WTC11 (cell line): ENCODE data around the gene KCTD3. TPM values are rescaled to one million over a fixed set of nuclear protein-coding genes. Genes with fewer than 3 reads are reported as not detected.

ENCODE experiments used
- ATAC-seq: fragments of 200-7000 bp; cut with Tn5 transposase; 2 replicates; pipeline ENCODE4 v1.10.0; 2021; ENCODE audit warnings: mild to moderate bottlenecking, moderate library complexity
- CTCF ChIA-PET: fragments of 300-600 bp; sonication (Branson Sonifier 250); formaldehyde crosslinking; loops from one replicate; lab custom pipeline; 2021; ENCODE audit warnings: antibody characterized with exemption; lab: Charles Lee
- POLR2A ChIA-PET: fragments of 350-600 bp; sonication (Branson Sonifier 250); formaldehyde crosslinking; loops from one replicate; lab custom pipeline; 2021; ENCODE audit warnings: antibody characterized with exemption; lab: Charles Lee
- DNase-seq: peaks from one replicate; pipeline ENCODE4 v3.0.0; 2021; ENCODE audit warnings: low spot score
- H3K27ac Mint-ChIP-seq: 2 replicates; pipeline ENCODE4 v1.8.0; 2021; ENCODE audit warnings: mixed read lengths
- H3K27me3 Mint-ChIP-seq: 2 replicates; pipeline ENCODE4 v1.8.0; 2021; ENCODE audit warnings: low read depth, mild to moderate bottlenecking, moderate library complexity, mixed read lengths
- H3K36me3 Mint-ChIP-seq: 2 replicates; pipeline ENCODE4 v1.8.0; 2021; ENCODE audit warnings: mixed read lengths
- H3K4me1 Mint-ChIP-seq: 2 replicates; pipeline ENCODE4 v1.8.0; 2022; ENCODE audit warnings: mixed read lengths
- H3K4me3 Mint-ChIP-seq: 2 replicates; pipeline ENCODE4 v1.8.0; 2021; ENCODE audit warnings: mild to moderate bottlenecking, moderate library complexity, mixed read lengths
- H3K9me3 Mint-ChIP-seq: 2 replicates; pipeline ENCODE4 v1.8.0; 2021; ENCODE audit warnings: mixed read lengths
- CBFB ChIP-seq: sonication (generic); formaldehyde crosslinking; IDR thresholded peaks from 2 replicates; pipeline ENCODE4 v1.8.1; 2022; ENCODE audit warnings: mild to moderate bottlenecking, low read depth, missing genetic modification reagents
- FOXK1 ChIP-seq: sonication (generic); formaldehyde crosslinking; IDR thresholded peaks from 2 replicates; pipeline ENCODE4 v1.8.0; 2022; ENCODE audit warnings: mild to moderate bottlenecking, moderate library complexity, missing genetic modification reagents
- GABPB1 ChIP-seq: sonication (generic); formaldehyde crosslinking; IDR thresholded peaks from 2 replicates; pipeline ENCODE4 v1.8.1; 2023; ENCODE audit warnings: mild to moderate bottlenecking, missing genetic modification reagents
- JAZF1 ChIP-seq: fragments of 250-450 bp; sonication (Bioruptor Pico); IDR thresholded peaks from 2 replicates; pipeline ENCODE4 v1.9.0; 2021; ENCODE audit warnings: moderate library complexity, mild to moderate bottlenecking, inconsistent platforms
- JUN ChIP-seq: sonication (generic); formaldehyde crosslinking; IDR thresholded peaks from 2 replicates; pipeline ENCODE4 v1.8.0; 2023; ENCODE audit warnings: mild to moderate bottlenecking, missing genetic modification reagents
- KAT7 ChIP-seq: sonication (generic); formaldehyde crosslinking; IDR thresholded peaks from 2 replicates; pipeline ENCODE4 v1.8.1; 2023; ENCODE audit warnings: missing genetic modification reagents, mild to moderate bottlenecking, borderline replicate concordance
- MXD4 ChIP-seq: fragments of 250-450 bp; sonication (Bioruptor Pico); IDR thresholded peaks from 2 replicates; pipeline ENCODE4 v1.8.0; 2021; ENCODE audit warnings: mild to moderate bottlenecking, moderate library complexity, borderline replicate concordance
- NFATC4 ChIP-seq: fragments of 250-450 bp; sonication (Bioruptor Pico); IDR thresholded peaks from 2 replicates; pipeline ENCODE4 v1.9.0; 2021; ENCODE audit warnings: mild to moderate bottlenecking
- OVOL2 ChIP-seq: fragments of 250-450 bp; sonication (Bioruptor Pico); IDR thresholded peaks from 2 replicates; pipeline ENCODE4 v1.9.0; 2021; ENCODE audit warnings: mild to moderate bottlenecking, borderline replicate concordance
- SMAD4 ChIP-seq: sonication (generic); formaldehyde crosslinking; IDR thresholded peaks from 2 replicates; pipeline ENCODE4 v1.8.0; 2022; ENCODE audit warnings: mild to moderate bottlenecking, missing genetic modification reagents
- TEAD1 ChIP-seq: sonication (generic); formaldehyde crosslinking; IDR thresholded peaks from 2 replicates; pipeline ENCODE4 v1.8.0; 2022; ENCODE audit warnings: mild to moderate bottlenecking, missing genetic modification reagents
- total RNA-seq: library from RNA; stranded (reverse); gene quantifications from 3 replicates; pipeline ENCODE4 v1.2.3, GENCODE V29; 2021
- TF ChIP-seq, protein P1 (sequence below): sonication (generic); formaldehyde crosslinking; IDR thresholded peaks from 2 replicates; pipeline ENCODE4 v1.8.1; 2023; ENCODE audit warnings: mild to moderate bottlenecking, missing genetic modification reagents
- TF ChIP-seq, protein P2 (sequence below): sonication (generic); formaldehyde crosslinking; conservative IDR thresholded peaks from 2 replicates; pipeline ENCODE4 v1.8.1; 2022; ENCODE audit warnings: mild to moderate bottlenecking, missing genetic modification reagents
- TF ChIP-seq, protein P3 (sequence below): sonication (generic); formaldehyde crosslinking; IDR thresholded peaks from 2 replicates; pipeline ENCODE4 v1.8.1; 2022; ENCODE audit warnings: low read depth, missing genetic modification reagents, borderline replicate concordance
- TF ChIP-seq, protein P4 (sequence below): sonication (generic); formaldehyde crosslinking; IDR thresholded peaks from 2 replicates; pipeline ENCODE4 v1.8.0; 2023; ENCODE audit warnings: missing genetic modification reagents, mild to moderate bottlenecking, borderline replicate concordance
- TF ChIP-seq, protein P5 (sequence below): sonication (generic); formaldehyde crosslinking; IDR thresholded peaks from 2 replicates; pipeline ENCODE4 v1.8.1; 2023; ENCODE audit warnings: mild to moderate bottlenecking, missing genetic modification reagents, borderline replicate concordance

The KCTD3 gene
- total RNA-seq, 1 experiment from 2014 or later, result 55.6 TPM

DNA sequence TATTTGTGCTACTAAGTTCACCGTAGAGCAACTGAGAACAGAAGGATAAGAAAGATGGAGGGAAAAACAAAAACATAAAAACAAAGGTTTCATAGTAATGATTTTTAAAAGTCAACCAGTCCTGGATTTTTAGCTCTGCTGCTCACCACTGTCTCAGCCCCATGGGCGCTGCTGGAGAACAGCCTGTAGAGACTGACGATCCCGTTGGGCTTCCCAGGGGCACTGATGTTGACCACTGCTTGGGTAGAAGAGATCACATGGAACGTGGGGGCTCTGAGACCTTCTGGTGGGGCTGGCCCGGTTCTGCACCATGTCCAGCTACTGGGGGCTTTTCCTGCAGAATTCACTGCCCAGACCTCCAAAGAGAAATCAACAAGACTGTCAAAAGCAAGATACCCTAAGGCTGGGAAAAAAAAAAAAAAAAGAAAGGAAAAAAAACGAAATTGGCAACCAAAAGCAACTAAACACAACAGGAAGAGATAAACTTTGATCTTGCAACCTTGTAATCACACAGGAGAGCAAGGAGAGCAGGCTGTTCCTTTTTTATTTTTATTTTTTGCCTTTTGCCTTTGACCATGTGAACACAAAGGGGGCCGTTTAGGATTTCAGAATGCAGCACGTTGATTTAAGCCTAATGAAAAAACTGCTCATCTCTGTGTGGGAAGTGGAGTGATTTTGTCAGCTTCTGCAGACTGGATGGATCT, 83.5 kb downstream of the KCTD3 start (continued):
- TF ChIP-seq, protein P1, sequence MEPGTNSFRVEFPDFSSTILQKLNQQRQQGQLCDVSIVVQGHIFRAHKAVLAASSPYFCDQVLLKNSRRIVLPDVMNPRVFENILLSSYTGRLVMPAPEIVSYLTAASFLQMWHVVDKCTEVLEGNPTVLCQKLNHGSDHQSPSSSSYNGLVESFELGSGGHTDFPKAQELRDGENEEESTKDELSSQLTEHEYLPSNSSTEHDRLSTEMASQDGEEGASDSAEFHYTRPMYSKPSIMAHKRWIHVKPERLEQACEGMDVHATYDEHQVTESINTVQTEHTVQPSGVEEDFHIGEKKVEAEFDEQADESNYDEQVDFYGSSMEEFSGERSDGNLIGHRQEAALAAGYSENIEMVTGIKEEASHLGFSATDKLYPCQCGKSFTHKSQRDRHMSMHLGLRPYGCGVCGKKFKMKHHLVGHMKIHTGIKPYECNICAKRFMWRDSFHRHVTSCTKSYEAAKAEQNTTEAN (CRISPR knock-in tag), result no peak
- no peak for TF ChIP-seq KAT7 (CRISPR knock-in tag)

DNA sequence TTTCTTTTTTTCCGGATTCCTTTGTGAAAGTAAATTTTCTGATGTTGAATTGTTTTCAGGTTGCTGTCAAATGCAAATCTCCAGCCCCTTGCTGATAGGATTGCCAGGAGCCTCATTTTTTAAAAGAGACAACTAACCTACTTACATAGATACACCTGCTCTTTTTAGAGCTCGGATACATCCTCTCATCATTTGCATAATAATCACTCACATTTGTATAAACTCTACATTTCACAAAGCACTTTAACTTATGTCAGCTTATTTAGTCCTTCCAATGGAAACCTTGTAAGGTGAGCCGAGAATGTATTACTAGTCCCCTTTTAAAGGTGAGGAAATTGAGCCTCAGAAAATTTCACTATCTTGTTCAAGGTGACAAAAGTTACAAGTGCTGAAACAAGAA, 84.8 kb downstream of the KCTD3 start:
- no peaks in the 10 kb centered on the region for H3K27me3 Mint-ChIP-seq
- no peak for DNase-seq
- ChIA-PET CTCF (interaction anchor here (1.1 to 1.6 kb wide), 2 partner anchors 21 to 58 kb away, joined by 4 read pairs; no protein-coding TSS in a partner anchor), POLR2A (no interaction called here)
- no peaks in the 10 kb centered on the region for H3K9me3 Mint-ChIP-seq
- peak overlapping the region; percentile 64; the same call in 1 of the 2 replicates for H3K27ac Mint-ChIP-seq
- H3K36me3 Mint-ChIP-seq, result no peaks in the 10 kb centered on the region
- TF ChIP-seq, protein P2, sequence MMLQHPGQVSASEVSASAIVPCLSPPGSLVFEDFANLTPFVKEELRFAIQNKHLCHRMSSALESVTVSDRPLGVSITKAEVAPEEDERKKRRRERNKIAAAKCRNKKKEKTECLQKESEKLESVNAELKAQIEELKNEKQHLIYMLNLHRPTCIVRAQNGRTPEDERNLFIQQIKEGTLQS (CRISPR knock-in tag), result no peak
- TF ChIP-seq OVOL2 (no peak), MXD4 (no peak), JUN (CRISPR knock-in tag) (no peak)
- peak; percentile 61 for ATAC-seq
- H3K4me3 Mint-ChIP-seq, result peak overlapping the region; percentile 47
- H3K4me1 Mint-ChIP-seq, result peaks cover 63% of the 10 kb centered on the region

DNA sequence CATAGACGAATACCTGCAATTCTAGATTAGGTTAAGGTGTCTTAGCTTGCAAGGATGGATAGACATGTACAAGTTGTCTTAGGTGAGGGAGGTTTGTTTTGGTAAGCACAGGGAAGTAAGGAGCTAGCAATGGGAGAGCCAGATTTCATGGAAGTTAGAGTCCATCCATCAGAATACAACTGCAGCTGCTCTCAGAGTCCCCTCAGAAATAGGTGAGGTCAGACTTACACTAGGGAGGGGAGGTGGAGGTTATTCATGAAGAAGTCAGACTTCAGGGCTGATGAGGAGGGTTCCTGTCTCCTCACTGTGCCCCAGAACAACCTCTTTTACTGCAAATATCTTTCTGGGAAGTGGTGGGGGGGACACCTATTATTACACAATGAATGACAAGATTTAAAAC, 85.3 kb downstream of the KCTD3 start:
- ATAC-seq (peak; percentile 71), DNase-seq (no peak)
- H3K27me3 Mint-ChIP-seq, result no peaks in the 10 kb centered on the region
- no peaks in the 10 kb centered on the region for H3K36me3 Mint-ChIP-seq
- peak overlapping the region; percentile 47 for H3K4me3 Mint-ChIP-seq
- no peaks in the 10 kb centered on the region for H3K9me3 Mint-ChIP-seq
- POLR2A ChIA-PET, result no interaction called here
- peaks cover 59% of the 10 kb centered on the region for H3K4me1 Mint-ChIP-seq
- H3K27ac Mint-ChIP-seq, result peak overlapping the region; percentile 64
- CTCF ChIA-PET, result interaction anchor here (1.1 to 1.6 kb wide), 2 partner anchors 21 to 58 kb away, joined by 4 read pairs; no protein-coding TSS in a partner anchor
- TF ChIP-seq FOXK1 (CRISPR knock-in tag) (no peak), SMAD4 (CRISPR knock-in tag) (no peak), GABPB1 (CRISPR knock-in tag) (no peak), TEAD1 (CRISPR knock-in tag) (no peak), CBFB (CRISPR knock-in tag) (no peak), JAZF1 (no peak), NFATC4 (CRISPR knock-in tag) (no peak)
- TF ChIP-seq, protein P3, sequence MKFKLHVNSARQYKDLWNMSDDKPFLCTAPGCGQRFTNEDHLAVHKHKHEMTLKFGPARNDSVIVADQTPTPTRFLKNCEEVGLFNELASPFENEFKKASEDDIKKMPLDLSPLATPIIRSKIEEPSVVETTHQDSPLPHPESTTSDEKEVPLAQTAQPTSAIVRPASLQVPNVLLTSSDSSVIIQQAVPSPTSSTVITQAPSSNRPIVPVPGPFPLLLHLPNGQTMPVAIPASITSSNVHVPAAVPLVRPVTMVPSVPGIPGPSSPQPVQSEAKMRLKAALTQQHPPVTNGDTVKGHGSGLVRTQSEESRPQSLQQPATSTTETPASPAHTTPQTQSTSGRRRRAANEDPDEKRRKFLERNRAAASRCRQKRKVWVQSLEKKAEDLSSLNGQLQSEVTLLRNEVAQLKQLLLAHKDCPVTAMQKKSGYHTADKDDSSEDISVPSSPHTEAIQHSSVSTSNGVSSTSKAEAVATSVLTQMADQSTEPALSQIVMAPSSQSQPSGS (CRISPR knock-in tag), result no peak
- TF ChIP-seq, protein P4, sequence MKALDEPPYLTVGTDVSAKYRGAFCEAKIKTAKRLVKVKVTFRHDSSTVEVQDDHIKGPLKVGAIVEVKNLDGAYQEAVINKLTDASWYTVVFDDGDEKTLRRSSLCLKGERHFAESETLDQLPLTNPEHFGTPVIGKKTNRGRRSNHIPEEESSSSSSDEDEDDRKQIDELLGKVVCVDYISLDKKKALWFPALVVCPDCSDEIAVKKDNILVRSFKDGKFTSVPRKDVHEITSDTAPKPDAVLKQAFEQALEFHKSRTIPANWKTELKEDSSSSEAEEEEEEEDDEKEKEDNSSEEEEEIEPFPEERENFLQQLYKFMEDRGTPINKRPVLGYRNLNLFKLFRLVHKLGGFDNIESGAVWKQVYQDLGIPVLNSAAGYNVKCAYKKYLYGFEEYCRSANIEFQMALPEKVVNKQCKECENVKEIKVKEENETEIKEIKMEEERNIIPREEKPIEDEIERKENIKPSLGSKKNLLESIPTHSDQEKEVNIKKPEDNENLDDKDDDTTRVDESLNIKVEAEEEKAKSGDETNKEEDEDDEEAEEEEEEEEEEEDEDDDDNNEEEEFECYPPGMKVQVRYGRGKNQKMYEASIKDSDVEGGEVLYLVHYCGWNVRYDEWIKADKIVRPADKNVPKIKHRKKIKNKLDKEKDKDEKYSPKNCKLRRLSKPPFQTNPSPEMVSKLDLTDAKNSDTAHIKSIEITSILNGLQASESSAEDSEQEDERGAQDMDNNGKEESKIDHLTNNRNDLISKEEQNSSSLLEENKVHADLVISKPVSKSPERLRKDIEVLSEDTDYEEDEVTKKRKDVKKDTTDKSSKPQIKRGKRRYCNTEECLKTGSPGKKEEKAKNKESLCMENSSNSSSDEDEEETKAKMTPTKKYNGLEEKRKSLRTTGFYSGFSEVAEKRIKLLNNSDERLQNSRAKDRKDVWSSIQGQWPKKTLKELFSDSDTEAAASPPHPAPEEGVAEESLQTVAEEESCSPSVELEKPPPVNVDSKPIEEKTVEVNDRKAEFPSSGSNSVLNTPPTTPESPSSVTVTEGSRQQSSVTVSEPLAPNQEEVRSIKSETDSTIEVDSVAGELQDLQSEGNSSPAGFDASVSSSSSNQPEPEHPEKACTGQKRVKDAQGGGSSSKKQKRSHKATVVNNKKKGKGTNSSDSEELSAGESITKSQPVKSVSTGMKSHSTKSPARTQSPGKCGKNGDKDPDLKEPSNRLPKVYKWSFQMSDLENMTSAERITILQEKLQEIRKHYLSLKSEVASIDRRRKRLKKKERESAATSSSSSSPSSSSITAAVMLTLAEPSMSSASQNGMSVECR, result no peak
- TF ChIP-seq, protein P5, sequence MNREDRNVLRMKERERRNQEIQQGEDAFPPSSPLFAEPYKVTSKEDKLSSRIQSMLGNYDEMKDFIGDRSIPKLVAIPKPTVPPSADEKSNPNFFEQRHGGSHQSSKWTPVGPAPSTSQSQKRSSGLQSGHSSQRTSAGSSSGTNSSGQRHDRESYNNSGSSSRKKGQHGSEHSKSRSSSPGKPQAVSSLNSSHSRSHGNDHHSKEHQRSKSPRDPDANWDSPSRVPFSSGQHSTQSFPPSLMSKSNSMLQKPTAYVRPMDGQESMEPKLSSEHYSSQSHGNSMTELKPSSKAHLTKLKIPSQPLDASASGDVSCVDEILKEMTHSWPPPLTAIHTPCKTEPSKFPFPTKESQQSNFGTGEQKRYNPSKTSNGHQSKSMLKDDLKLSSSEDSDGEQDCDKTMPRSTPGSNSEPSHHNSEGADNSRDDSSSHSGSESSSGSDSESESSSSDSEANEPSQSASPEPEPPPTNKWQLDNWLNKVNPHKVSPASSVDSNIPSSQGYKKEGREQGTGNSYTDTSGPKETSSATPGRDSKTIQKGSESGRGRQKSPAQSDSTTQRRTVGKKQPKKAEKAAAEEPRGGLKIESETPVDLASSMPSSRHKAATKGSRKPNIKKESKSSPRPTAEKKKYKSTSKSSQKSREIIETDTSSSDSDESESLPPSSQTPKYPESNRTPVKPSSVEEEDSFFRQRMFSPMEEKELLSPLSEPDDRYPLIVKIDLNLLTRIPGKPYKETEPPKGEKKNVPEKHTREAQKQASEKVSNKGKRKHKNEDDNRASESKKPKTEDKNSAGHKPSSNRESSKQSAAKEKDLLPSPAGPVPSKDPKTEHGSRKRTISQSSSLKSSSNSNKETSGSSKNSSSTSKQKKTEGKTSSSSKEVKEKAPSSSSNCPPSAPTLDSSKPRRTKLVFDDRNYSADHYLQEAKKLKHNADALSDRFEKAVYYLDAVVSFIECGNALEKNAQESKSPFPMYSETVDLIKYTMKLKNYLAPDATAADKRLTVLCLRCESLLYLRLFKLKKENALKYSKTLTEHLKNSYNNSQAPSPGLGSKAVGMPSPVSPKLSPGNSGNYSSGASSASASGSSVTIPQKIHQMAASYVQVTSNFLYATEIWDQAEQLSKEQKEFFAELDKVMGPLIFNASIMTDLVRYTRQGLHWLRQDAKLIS (CRISPR knock-in tag), result no peak
